ENCODE results near the gene ATP10A.
"Not testable (repeated sequence)": the region's sequence is repeated elsewhere in the genome, so short reads cannot be mapped to it uniquely, and the experiment has no call there.

ATP10A gene

DNA sequence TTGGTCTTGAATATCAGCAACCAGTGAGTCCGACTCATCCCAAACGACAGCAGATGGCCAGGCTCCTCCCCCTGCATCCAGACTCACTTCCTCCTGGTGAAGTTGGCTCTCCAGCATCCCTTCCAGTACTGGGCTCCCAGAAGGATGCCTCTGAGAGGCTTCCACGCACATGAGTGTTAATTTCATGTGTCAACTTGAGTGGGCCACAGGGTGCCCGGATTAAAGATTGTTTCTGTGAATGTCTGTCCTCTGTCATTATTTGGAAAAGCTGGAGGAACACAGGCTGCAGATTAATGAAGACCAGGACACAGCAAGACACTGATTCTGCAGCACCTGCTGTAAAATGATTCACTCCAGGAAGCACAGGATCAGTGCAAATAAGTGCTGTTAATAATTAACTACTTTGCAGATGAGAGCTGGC is 99.8 kb downstream of the ATP10A start:
- TF ChIP-seq, protein P1, sequence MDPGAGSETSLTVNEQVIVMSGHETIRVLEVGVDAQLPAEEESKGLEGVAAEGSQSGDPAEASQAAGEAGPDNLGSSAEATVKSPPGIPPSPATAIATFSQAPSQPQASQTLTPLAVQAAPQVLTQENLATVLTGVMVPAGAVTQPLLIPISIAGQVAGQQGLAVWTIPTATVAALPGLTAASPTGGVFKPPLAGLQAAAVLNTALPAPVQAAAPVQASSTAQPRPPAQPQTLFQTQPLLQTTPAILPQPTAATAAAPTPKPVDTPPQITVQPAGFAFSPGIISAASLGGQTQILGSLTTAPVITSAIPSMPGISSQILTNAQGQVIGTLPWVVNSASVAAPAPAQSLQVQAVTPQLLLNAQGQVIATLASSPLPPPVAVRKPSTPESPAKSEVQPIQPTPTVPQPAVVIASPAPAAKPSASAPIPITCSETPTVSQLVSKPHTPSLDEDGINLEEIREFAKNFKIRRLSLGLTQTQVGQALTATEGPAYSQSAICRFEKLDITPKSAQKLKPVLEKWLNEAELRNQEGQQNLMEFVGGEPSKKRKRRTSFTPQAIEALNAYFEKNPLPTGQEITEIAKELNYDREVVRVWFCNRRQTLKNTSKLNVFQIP (CRISPR knock-in tag; IDR thresholded peaks at IDR 0.05; ENCODE audit: borderline replicate concordance, low read depth) = no peak
- TF ChIP-seq TCF4 (CRISPR knock-in tag; IDR thresholded peaks at IDR 0.05; ENCODE audit: borderline replicate concordance) (no peak), GLIS3 (CRISPR knock-in tag; IDR thresholded peaks at IDR 0.05) (no peak), BACH2 (CRISPR knock-in tag; IDR thresholded peaks at IDR 0.05; ENCODE audit: borderline replicate concordance) (no peak), CREB5 (CRISPR knock-in tag; IDR thresholded peaks at IDR 0.05; ENCODE audit: low read depth) (no peak), ARNTL (CRISPR knock-in tag; IDR thresholded peaks at IDR 0.05; ENCODE audit: borderline replicate concordance, low read depth) (no peak), ZC3H10 (CRISPR knock-in tag; IDR thresholded peaks at IDR 0.05) (no peak), ESRRG (CRISPR knock-in tag; IDR thresholded peaks at IDR 0.05) (no peak), ZFP3 (CRISPR knock-in tag; IDR thresholded peaks at IDR 0.05) (no peak), CSRNP3 (CRISPR knock-in tag; IDR thresholded peaks at IDR 0.05) (no peak)
- no peak for ATAC-seq

DNA sequence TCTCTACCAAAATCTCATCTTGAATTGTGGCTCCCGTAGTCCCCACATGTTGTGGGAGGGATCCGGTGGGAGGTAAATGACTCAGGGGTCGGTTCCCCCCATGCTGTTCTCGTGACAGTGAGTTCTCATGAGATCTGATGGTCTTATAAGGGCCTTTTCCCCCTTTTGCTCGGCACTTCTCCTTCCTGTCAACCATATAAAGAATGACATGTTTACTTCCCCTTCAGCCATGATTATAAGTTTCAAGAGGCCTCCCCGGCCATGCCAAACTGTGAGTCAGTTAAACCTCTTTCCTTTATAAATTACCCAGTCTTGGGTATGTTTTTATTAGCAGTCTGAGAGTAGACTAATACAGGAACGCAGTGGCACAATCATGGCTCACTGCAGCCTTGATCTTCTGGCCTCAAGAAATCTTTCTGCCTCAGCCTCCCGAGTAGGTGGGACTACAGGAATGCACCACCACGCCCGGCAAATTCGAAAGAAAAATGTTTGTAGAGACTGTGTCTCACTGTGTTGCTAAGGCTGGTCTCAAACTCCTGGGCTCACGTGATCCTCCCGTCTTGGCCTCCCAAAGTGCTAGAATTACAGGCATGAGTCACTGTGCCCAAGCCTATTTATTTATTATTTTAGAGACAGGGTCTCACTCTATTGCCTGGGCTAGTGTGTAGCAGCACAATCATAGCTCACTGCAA is 101.0 kb downstream of the ATP10A start:
- no peak for ATAC-seq
- TF ChIP-seq TSHZ2 (CRISPR knock-in tag; IDR thresholded peaks at IDR 0.05) = no peak
- TF ChIP-seq ESRRG (CRISPR knock-in tag; IDR thresholded peaks at IDR 0.05) = no peak
- no peak for TF ChIP-seq CREB5 (CRISPR knock-in tag; IDR thresholded peaks at IDR 0.05; ENCODE audit: low read depth)

DNA sequence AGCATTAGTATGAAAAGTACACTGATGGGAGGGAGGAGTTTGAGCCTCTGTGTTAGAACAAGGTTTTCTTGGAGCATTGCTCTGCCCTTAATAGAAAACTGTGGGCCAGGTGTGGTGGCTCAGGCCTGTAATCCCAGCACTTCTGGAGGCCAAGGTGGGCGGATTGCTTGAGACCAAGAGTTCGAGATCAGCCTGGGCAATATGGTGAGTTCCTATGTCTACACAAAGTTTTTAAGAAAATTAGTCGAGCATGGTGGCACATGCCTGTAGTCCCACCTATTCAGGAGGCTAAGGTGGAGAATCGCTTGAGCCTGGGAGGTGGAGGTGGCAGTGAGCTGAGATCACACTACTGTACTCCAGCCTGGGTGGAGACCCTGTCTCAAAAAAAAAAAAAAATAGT is 103.7 kb downstream of the ATP10A start:
- TF ChIP-seq ZNF8 (CRISPR knock-in tag; IDR thresholded peaks at IDR 0.05) (no peak), SNAI2 (CRISPR knock-in tag; IDR thresholded peaks at IDR 0.05) (no peak), ZFP30 (CRISPR knock-in tag; IDR thresholded peaks at IDR 0.05) (no peak), ZC3H10 (CRISPR knock-in tag; IDR thresholded peaks at IDR 0.05) (no peak), PPARA (CRISPR knock-in tag; IDR thresholded peaks at IDR 0.05; ENCODE audit: borderline replicate concordance) (no peak), ESRRG (CRISPR knock-in tag; IDR thresholded peaks at IDR 0.05) (no peak), BACH2 (CRISPR knock-in tag; IDR thresholded peaks at IDR 0.05; ENCODE audit: borderline replicate concordance) (no peak), ARNTL (CRISPR knock-in tag; IDR thresholded peaks at IDR 0.05; ENCODE audit: borderline replicate concordance, low read depth) (no peak), CREB5 (CRISPR knock-in tag; IDR thresholded peaks at IDR 0.05; ENCODE audit: low read depth) (no peak), ISL1 (CRISPR knock-in tag; IDR thresholded peaks at IDR 0.05) (no peak), GLIS3 (CRISPR knock-in tag; IDR thresholded peaks at IDR 0.05) (no peak), ZNF565 (CRISPR knock-in tag; conservative IDR thresholded peaks at IDR 0.05; ENCODE audit: low read depth) (no peak), TCF4 (CRISPR knock-in tag; IDR thresholded peaks at IDR 0.05; ENCODE audit: borderline replicate concordance) (no peak), OSR1 (CRISPR knock-in tag; IDR thresholded peaks at IDR 0.05) (no peak)
- no peak for ATAC-seq

DNA sequence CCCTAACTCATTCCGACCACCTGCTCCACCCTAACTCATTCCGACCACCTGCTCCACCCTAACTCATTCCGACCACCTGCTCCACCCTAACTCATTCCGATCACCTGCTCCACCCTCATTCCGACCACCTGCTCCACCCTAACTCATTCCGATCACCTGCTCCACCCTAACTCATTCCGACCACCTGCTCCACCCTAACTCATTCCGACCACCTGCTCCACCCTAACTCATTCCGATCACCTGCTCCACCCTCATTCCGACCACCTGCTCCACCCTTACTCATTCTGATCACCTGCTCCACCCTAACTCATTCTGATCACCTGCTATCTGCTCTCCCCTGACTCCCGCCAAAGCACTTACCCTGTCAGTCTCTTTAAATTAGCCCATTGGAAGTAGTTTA is 104.5 kb downstream of the ATP10A start:
- not testable (repeated sequence) for ATAC-seq
